Panc1 (cell line): Measurements from ENCODE around the gene NDUFB6. TPM values are rescaled to one million over a fixed set of nuclear protein-coding genes. Genes with fewer than 3 reads are reported as not detected.

ENCODE experiments used
- ATAC-seq: fragments of 200-7000 bp; cut with Tn5 transposase; 2 replicates; pipeline ENCODE4 v1.9.1; 2020; ENCODE audit warnings: mild to moderate bottlenecking, moderate library complexity
- BruUV-seq: library from RNA; stranded (reverse); fragments of 400-500 nt; replicated peaks from 2 replicates; lab custom pipeline; 2021; lab: Mats Ljungman, UMichigan
- CTCF ChIA-PET: fragments of 300-600 bp; sonication (Branson Sonifier 250); formaldehyde crosslinking; loops from one replicate; lab custom pipeline; 2022; ENCODE audit warnings: antibody characterized with exemption; lab: Charles Lee
- POLR2A ChIA-PET: fragments of 300-600 bp; sonication (Branson Sonifier 250); formaldehyde crosslinking; loops from one replicate; lab custom pipeline; 2022; ENCODE audit warnings: antibody characterized with exemption; lab: Charles Lee
- DNase-seq: peaks from one replicate; pipeline ENCODE4 v3.0.0-alpha.2; 2010; ENCODE audit warnings: low read depth, low spot score
- H3K27ac ChIP-seq: 2 replicates; pipeline ENCODE4 v1.5.1; 2011; ENCODE audit warnings: mild to moderate bottlenecking, low read length, inconsistent platforms
- H3K27me3 ChIP-seq: fragments of 200-500 bp; sonication (Bioruptor generic); 2 replicates; pipeline ENCODE4 v1.6.0; 2014; ENCODE audit warnings: low read length, inconsistent platforms; ENCODE audit not compliant: control insufficient read depth, insufficient read depth
- H3K36me3 ChIP-seq: fragments of 200-500 bp; sonication (Bioruptor generic); 2 replicates; pipeline ENCODE4 v1.5.1; 2014; ENCODE audit warnings: inconsistent platforms, mild to moderate bottlenecking, low read length, moderate library complexity; ENCODE audit not compliant: control insufficient read depth, insufficient read depth
- H3K4me1 ChIP-seq: 2 replicates; pipeline ENCODE4 v1.5.1; 2011; ENCODE audit warnings: inconsistent platforms, mild to moderate bottlenecking, low read length, moderate library complexity; ENCODE audit not compliant: control insufficient read depth, insufficient read depth
- H3K4me3 ChIP-seq, 2 experiments: 2 replicates each; pipeline ENCODE4 v1.5.1; 2011 to 2012; ENCODE audit warnings: low read depth in 2 of 2, low read length in 2 of 2, mild to moderate bottlenecking in 2 of 2, inconsistent platforms in 1 of 2, moderate library complexity in 1 of 2
- H3K9me3 ChIP-seq: fragments of 200-500 bp; sonication (Bioruptor generic); 2 replicates; pipeline ENCODE4 v1.5.1; 2014; ENCODE audit warnings: low read depth, mild to moderate bottlenecking, inconsistent platforms, low read length, moderate library complexity; ENCODE audit not compliant: control insufficient read depth, insufficient read depth
- CTCF ChIP-seq: fragments of 450-650 bp; IDR thresholded peaks from 2 replicates; pipeline ENCODE4 v1.5.1; 2017; ENCODE audit warnings: mild to moderate bottlenecking
- POLR2AphosphoS5 ChIP-seq: IDR thresholded peaks from 2 replicates; pipeline ENCODE4 v1.6.1; 2012; ENCODE audit warnings: mild to moderate bottlenecking, low read depth, low read length, moderate library complexity
- REST ChIP-seq, 2 experiments: IDR thresholded peaks; 2 replicates each; pipeline ENCODE4 v1.6.1; 2011 to 2012; ENCODE audit warnings: low read depth in 2 of 2, control low read depth in 1 of 2, low read length in 1 of 2, mild to moderate bottlenecking in 1 of 2, moderate library complexity in 1 of 2; ENCODE audit not compliant: insufficient read depth in 1 of 2
- SIN3A ChIP-seq: IDR thresholded peaks from 2 replicates; pipeline ENCODE4 v1.6.1; 2012; ENCODE audit warnings: low read depth, mild to moderate bottlenecking, low read length, moderate library complexity, borderline replicate concordance; ENCODE audit not compliant: insufficient read depth
- TCF7L2 ChIP-seq: IDR thresholded peaks from 2 replicates; pipeline ENCODE4 v1.6.1; 2011; ENCODE audit warnings: mild to moderate bottlenecking, low read depth, low read length, inconsistent platforms
- in situ Hi-C: cut with HindIII; loops from 2 replicates; pipeline ENCODE4 v1.10.0; 2016; ENCODE audit warnings: low sequenced_read_pairs, low pct_unique_long_range_greater_than_20kb
- intact Hi-C: fragments of 100-400 bp; cut with micrococcal nuclease; formaldehyde crosslinking; loops from one replicate; pipeline ENCODE4 v1.10.0; 2022; ENCODE audit not compliant: unreplicated experiment
- total RNA-seq: library from RNA; stranded (reverse); gene quantifications from one replicate; pipeline ENCODE4 v1.2.1, GENCODE V29; 2021; ENCODE audit not compliant: unreplicated experiment

NDUFB6 gene
- total RNA-seq, 1 experiment from 2014 or later = 85.3 TPM

- no TSS peak for BruUV-seq
- intact Hi-C loops (no loop called here), in situ Hi-C loops (loop anchor here (25.0 kb wide), 1 partner anchor 396 kb away; no protein-coding TSS in a partner anchor)
- H3K27ac ChIP-seq = no peak overlapping the region
- no peaks in the 10 kb centered on the region for H3K27me3 ChIP-seq
- ATAC-seq = 0 out of 2 replicates have a peak, but pooled peaks have one; percentile 21
- TF ChIP-seq POLR2AphosphoS5 (no peak), TCF7L2 (no peak), REST (IDR thresholded peaks at IDR 0.05; ENCODE audit: insufficient read depth in 1 of 2, low read depth in 2 of 2, low read length in 1 of 2) (no peak), CTCF (no peak), SIN3A (no peak)
- CTCF ChIA-PET = no interaction called here
- POLR2A ChIA-PET = interaction anchor here (0.6 kb wide), 1 partner anchor 433 kb away, joined by 4 read pairs; no protein-coding TSS in a partner anchor
- H3K4me3 ChIP-seq = no peak overlapping the region
- H3K9me3 ChIP-seq = no peaks in the 10 kb centered on the region
- no peak for DNase-seq
- peaks cover 11% of the 10 kb centered on the region; the same call in 1 of the 2 replicates for H3K4me1 ChIP-seq
- no peaks in the 10 kb centered on the region for H3K36me3 ChIP-seq
These were observed 6.2 kb downstream of the NDUFB6 start for GRCh38 chr9:32566770-32567169.

- ATAC-seq (no peak), DNase-seq (no peak)
- Histone ChIP-seq H3K4me1 (peaks cover 3% of the 10 kb centered on the region; the same call in 1 of the 2 replicates), H3K27me3 (no peaks in the 10 kb centered on the region), H3K27ac (no peak overlapping the region), H3K4me3 (no peak overlapping the region), H3K36me3 (no peaks in the 10 kb centered on the region), H3K9me3 (no peaks in the 10 kb centered on the region)
- CTCF ChIA-PET = no interaction called here
- TF ChIP-seq CTCF (no peak), POLR2AphosphoS5 (no peak), TCF7L2 (no peak)
- POLR2A ChIA-PET = interaction anchor here (0.6 kb wide), 1 partner anchor 11 kb away, joined by 3 read pairs; no protein-coding TSS in a partner anchor
- intact Hi-C loops (no loop called here), in situ Hi-C loops (loop anchor here (25.0 kb wide), 1 partner anchor 396 kb away; no protein-coding TSS in a partner anchor)
- BruUV-seq = no TSS peak
These were observed 7.0 kb downstream of the NDUFB6 start for GRCh38 chr9:32565967-32566366.
